Measurements from ENCODE around the gene DGKD.
A peak's percentile ranks its signal among the peaks of the same experiment; 100 is the strongest.
"Not testable (repeated sequence)": the region's sequence is repeated elsewhere in the genome, so short reads cannot be mapped to it uniquely, and the experiment has no call there.

DGKD gene

DNA sequence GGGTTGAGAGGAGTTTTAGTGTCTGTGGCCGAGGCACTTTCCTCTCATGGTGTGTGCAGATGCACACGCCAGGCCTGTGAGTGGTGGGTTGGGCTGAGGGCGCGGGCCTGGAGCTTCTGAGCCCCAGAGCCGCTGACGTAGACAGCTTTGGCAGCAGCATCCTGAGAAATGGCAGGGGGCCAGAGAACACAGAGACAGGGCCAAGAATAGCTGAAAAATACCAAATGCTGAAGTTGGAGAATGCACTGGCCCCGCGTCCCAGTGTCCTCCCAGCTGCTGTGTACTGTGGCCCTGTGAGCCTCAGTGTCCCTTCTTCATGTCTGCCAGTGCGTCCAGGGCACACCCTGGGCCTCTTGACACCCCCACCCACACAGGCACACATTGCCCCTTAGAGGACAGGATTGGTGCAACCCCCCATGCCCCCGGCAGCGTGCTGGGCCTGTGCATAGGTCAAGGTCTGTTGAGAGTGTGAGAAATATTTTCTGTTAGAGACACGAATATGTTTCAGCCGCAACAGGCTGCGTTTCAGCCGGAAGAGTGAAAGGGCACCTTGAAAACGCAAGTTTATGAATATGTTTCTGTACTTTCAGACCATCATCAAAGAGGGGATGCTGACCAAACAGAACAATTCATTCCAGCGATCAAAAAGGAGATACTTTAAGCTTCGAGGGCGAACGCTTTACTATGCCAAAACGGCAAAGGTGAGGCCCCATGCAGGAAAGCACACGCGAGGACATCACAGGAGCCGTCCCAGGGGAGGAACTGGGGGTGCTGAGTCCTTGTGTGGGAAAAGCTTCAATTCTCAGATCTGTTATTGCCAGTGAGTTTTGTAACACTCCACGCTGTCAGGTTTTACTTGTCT is 33.6 kb downstream of the DGKD start:
- no peak for DNase-seq

DNA sequence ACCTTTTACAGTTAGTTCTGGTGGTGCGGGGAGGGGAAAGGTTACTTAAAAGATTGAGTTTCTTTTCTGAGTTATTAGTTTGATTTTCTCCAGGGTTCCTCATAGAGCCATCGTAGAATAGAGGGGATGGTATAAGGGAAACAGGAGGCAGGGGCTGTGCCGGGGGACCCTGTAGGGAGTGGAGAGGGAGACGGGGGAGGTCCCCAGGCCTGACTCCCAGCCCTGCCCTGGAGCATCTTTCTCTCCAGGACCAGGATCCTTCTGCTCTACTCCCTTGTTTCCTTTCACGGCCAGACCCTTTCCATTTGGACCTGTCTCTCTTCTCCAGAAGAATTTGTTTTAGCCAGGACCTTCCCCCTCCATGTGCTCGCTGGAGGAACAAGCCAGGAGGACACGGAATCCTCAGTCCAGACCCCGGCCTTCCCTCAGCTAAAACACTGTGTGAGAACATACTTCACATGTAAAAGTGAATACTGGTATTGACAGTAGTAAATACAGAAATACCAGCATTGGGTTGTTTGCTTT is 35.4 kb downstream of the DGKD start:
- DNase-seq, result no peak

DNA sequence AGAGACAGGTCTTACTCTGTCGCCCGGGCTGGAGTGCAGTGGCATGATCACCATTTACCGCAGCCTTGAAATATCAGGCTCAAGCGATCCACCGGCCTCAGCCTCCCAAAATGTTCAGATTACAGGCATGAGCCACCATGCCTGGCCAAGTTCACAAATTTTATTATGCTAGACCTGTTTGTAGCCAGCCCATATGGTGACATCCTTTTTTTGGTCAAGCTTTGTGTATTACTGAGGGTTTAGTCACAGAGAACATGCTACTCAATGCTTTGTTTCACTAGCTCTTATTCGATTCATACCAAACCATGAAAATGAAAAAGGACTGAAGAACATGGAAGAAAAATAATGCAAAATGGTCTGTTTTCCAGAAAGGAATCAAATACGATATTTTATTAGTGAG is 41.4 kb downstream of the DGKD start:
- no peak for DNase-seq

DNA sequence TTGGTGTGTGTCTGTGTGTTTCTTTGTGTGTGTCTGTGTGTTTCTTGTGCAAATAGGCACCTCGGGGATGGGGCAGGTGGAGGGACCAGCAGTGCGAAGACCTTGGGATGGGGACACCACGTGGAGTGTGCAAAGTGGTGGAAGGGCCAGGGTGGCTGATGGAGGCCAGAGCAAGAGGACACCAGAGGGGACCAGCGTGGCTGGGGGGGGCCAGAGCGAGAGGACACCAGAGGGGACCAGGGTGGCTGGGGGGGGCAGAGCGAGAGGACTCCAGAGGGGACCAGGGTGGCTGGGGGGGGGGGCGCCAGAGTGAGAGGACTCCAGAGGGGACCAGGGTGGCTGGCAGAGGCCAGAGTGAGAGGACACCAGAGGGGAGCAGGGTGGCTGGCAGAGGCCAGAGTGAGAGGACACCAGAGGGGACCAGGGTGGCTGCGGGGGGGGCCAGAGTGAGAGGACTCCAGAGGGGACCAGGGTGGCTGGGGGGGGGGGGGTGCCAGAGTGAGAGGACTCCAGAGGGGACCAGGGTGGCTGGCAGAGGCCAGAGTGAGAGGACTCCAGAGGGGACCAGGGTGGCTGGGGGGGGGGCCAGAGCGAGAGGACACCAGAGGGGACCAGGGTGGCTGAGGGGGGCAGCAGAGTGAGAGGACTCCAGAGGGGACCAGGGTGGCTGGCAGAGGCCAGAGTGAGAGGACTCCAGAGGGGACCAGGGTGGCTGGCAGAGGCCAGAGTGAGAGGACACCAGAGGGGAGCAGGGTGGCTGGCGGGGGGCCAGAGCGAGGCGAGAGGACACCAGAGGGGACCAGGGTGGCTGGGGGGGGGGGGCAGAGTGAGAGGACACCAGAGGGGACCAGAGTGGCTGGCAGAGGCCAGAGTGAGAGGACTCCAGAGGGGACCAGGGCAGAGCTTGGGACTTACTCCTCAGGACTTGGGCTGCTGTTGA is 42.7 kb downstream of the DGKD start:
- DNase-seq, result not testable (repeated sequence)

DNA sequence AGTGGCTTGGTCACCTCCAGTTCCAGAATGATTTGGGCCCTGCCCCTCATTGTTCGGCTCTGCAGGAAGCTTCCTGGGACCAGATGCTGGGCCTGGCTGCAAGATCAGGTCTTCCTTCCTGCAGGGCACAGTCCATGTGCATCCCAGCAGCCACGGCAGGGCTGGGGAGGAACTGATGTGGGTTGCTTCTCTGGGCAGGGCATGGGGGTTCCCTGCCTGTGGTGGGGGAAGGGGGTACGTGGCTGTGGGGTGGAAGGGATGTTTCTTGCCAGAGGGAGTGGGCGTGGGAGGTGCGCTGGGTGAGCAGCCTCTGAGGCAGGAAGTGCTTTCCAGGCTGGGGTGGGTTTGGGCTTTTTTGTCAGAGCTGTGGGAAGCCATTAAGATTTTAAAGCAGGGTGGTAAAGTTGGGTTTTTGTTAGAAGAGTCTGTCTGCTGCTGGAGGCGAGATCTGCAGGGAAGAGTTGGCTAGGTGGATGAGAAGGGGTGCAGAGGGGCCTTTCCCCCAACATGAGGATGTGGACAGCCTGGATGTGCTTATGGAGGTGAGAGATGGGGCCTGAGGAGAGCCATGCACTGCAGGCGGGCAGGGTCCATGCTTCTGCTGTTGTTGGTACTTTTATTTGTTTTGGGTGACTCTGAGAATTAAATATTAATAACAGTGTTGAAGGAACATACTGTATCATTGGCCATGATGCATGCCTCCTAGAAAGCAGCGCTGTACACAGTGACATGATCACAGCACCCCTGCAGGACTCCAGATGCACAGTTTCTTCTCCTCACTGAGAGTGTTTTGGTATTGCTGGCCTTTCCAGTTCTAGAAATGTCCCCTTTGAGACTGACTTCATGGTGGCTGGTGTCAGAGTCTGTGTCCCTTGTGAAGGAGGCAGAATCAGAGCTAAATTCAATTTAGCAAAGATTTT is 45.3 kb downstream of the DGKD start:
- peak in 1 of 2 donors; percentile 35 for DNase-seq

DNA sequence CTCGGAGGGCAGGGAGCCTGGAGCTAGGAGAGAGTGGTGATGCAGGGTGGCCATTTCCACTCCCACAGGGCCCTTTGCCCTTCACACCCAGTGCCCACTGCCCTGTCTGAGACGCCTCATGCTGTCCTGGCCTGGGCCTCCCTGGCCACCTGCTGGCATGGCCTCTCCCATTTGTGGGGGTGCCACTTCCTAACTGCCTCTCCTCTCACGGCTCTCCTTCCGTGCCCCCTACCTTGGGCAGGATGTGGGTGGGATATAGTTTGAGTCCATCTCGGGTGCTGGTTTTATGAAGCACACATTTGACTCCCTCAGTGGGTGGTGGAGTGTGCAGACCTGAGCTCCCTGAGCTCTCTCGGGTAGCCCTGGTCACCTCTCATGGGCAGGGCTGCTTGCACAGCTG is 46.0 kb downstream of the DGKD start:
- DNase-seq, result no peak

DNA sequence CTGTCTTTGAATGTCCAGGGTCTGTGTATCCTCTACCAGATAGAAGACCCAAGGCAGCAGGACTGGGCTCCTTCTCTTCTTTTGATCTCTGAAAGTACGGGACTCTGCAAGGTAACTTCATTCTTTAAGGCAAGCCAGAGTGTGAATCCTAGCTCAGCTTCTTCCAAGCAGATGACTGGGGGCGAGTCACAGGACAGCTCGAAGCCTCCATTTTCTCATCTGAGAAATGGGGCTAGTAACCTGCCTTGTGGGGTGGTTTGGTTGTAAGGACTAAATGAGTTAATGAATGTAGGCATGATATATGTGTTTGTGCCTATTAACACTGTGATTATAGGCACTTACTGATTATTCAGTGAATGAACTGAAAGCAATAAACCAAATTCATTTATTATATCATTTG is 46.7 kb downstream of the DGKD start:
- no peak for DNase-seq

- DNase-seq, result no peak
These were observed 48.1 kb downstream of the DGKD start for GRCh38 chr2:233402346-233402745.

DNA sequence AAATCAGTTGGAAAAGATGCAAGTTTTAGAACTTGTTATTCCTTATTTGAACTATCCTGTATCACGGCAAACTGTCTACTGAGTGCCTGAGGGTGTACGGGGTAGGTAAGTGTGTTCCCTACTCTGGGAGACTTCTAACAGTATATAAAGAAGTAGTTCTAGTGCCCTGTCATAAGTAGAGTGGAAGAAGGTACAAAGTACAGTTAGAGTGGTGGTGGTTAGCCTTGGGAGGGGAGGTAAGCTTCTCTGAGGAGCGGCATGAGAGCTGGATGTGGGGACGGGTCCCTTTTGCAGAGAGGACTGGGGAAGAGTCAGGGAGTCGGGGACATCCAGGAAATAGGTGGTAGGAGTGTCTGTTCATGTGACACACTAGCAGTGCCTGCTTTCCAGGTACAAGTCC is 48.5 kb downstream of the DGKD start:
- DNase-seq, result no peak

- peak; percentile 69 to 81 for DNase-seq
These were observed 49.9 kb downstream of the DGKD start for GRCh38 chr2:233404222-233404621.

DNA sequence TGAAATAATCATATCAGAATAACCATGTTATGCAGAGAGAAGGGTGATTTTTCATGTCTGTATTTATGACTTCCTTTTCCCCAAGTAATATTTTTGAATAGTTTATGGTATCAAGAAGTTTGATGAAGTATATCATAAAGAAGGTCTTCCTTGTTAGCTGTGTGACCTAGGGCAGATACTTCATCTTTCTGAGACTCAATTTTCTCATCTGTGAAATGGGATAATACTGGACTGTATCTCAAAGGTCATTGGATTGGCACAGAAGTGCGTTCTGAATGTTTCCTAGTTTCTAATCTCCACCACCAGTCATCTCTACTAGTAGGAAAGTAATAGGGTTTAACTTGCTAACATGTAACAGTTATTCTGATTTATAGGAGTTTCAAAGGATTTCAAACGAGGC is 52.6 kb downstream of the DGKD start:
- no peak for DNase-seq

- DNase-seq, result no peak
These were observed 53.5 kb downstream of the DGKD start for GRCh38 chr2:233407771-233408181.

DNA sequence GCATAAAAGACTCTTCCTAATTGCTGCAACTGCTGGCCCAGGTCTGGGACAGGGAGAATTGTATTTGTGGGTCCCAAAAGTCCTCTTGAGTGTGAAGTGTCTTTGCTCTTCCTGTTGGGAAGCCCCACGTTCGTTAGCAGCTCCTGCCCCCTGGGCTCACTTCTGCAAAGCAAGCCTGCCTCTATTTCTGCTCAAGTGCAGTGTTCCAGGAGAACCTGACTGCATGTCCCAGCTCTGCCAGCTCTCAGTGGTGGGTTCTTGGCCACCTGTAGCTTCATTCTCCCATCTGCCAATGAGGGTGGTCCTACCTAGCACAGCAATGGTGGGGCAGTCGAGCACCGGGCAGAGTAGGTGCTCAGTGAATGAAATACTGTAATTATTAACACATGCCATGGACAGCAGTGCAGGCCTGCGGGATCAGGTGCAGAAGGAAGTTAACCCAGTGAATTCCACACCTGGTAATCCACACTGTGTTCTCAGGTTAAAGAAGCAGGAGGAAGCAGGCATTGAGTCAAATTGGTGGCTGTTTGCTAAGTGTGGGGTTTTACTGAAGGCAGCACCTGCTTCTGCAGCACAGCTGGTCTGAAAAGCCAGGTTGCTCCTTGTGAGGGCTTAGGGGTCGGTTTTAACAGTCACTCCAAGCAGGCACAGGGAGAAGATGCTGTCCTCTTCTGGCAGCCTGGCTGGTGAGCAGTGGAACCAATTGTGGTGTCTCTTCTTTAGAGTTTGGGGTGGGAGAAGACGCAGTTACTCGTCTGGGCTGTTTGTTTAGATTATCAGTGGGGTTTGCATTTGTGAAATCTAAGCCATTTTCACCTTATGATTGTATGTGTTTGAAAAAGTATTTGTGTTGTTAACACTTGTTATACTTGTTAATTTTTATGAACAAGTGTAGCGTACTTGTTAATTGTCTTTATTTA is 54.3 kb downstream of the DGKD start:
- DNase-seq, result no peak

DNA sequence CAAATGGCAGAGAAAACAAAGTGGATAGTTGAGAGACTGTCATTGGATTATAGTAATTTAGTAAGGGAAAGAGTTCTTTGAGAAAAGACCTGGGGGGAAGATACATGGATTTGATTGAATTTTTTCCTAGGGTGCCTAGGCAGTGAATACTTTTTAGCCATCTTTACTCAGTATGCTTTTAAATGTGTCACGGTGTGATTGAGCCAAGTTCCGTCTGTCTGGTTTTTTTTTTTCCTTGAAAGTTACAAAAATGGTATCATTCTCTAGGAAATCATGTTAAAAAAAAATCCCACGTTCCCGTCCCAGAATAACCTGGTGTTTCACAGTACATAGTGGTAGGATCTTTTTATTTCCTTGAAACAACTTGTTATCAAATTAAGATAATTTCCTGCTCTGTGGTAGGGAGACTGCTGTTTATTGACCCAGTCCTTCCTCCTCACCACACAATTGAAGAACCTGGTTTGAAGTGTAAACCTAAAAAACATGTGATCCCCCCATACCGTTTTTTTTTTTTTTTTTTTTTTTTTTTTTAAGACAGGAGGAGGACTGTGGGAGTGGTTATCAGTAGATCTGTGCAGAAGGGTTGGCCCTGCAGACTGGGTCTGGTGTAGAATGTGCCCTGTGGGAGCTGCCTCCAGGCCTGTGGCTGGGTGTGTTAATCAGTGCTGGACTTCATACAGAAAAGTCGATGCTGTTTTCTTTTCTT is 55.1 kb downstream of the DGKD start:
- DNase-seq, result peak; percentile 37 to 77

DNA sequence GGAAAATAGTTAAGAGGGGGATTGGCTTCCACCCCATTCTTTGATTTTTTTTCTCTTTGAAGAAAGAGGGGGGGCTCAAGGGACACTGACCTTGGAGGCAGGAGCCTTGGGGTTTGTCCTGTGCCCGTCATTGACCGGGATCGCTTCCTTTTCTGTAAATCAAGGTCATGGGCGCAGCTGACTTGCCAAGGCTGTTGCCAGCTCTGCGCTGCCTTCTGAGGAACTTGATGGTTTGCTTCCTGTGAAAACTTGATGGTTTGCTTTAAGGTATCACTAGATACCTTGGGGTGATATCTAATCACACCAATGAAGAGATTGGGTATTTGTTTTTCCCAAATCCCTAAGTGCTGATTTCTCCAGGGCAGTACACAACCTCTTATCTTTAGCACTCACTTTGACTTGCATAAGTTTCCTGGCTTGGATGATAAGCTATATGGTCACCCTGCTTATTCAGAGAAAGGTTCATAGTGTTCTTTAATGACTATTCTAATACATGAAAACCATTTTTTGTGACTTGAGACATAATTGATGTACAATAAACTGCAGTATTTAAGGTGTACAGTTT is 56.0 kb downstream of the DGKD start:
- no peak for DNase-seq

DNA sequence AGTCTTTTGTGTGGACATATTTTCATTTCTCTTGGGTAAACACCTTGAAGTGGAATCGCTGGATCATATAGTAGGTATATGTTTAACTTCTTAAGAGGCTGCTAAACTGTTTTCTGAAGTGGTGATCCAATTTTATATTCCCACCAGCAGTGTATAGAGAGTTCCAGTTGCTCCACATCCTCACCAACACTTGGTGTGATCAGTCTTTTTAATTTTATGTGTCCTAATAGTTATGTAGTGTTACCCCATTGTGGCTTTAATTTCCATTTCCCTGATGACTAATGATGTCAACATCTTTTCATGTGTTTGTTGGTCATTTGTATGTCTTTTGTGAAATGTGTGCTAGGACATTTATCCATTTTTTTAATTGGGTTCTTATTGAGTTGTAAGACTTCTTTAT is 56.9 kb downstream of the DGKD start:
- no peak for DNase-seq

- no peak for DNase-seq
These were observed 58.1 kb downstream of the DGKD start for GRCh38 chr2:233412405-233412804.

- DNase-seq, result no peak
These were observed 58.8 kb downstream of the DGKD start for GRCh38 chr2:233413046-233413445.

DNA sequence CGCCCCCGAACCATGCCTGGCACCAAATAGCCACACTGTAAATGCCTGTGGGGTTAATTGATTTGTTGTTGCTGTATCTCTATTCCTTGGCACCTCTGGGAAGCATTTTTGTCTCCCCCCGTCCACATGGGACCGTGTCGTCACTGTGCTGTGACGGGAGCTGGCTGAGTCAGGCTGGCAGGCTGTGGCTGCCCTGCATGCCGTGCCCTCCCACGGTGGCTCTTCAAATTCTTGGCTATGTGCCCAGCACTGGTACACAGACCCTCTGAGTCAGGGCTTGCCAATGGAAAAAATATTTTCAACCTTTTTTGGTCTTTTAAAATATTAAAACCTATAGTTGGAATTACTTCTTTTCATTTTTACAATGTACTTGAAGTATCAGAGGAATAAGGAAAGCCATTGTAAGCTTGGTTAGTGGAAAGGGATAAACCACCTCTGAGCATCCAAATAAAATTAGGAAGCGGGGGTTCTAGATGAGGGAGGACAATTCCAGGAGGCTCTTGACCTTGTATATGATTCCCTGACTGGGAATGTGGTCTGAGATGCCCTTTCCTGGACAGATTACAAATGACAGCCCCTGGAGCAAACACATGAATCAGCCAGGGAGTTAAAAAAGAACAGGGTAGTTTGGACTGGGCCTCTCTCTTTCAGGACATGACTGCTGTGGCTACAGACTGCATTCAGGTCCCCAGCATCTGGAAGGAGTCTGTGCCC is 59.4 kb downstream of the DGKD start:
- peak; percentile 39 to 49 for DNase-seq

GRCh38 chr2:233414273-233414654 is 60.0 kb downstream of the DGKD start:
- DNase-seq, result no peak

Measured in CD4-positive, alpha-beta T cell treated with Interferon alpha-2 for 1 hour (primary cell).